T-cell (primary cell): ENCODE data around the gene PROS1. TPM values are rescaled to one million over a fixed set of nuclear protein-coding genes. Genes with fewer than 3 reads are reported as not detected.

Experiments
- ATAC-seq, 4 experiments: fragments of 200-7000 bp in 3 of 4; fragments of 150-1000 bp in 1 of 4; cut with Tn5 transposase; replicated peaks in 1 of 4; 1 replicate in 3 of 4; 2 replicates in 1 of 4; pipeline ENCODE4 v1.10.0; 2021; ENCODE audit warnings: moderate library complexity in 3 of 4, mild to moderate bottlenecking in 2 of 4, moderate number of reproducible peaks in 1 of 4
- CTCF ChIA-PET, 2 donors: fragments of 300-600 bp; sonication (Branson Sonifier 250); formaldehyde crosslinking; loops; one replicate each; lab custom pipeline; 2022; ENCODE audit warnings: antibody characterized with exemption in 2 of 2; lab: Charles Lee
- POLR2A ChIA-PET, 2 donors: fragments of 300-600 bp; sonication (Branson Sonifier 250); formaldehyde crosslinking; loops; one replicate each; lab custom pipeline; 2022; ENCODE audit warnings: antibody characterized with exemption in 2 of 2; lab: Charles Lee
- DNase-seq, 35 experiments: peaks; one replicate each; pipeline versions ENCODE4 v3.0.0 to v3.0.0-alpha.2; 2013 to 2023
- H3K27ac ChIP-seq: one replicate; pipeline ENCODE4 v1.5.1; 2013; ENCODE audit warnings: low read length
- H3K27me3 ChIP-seq, 2 experiments: replicated peaks in 1 of 2; 1 replicate in 1 of 2; 2 replicates in 1 of 2; pipeline versions ENCODE4 v1.6.1 to v1.7.0; 2013; ENCODE audit warnings: low read length in 1 of 2, mixed read lengths in 1 of 2; ENCODE audit not compliant: control insufficient read depth in 2 of 2, insufficient read depth in 2 of 2; ENCODE audit errors: extremely low read depth in 1 of 2
- H3K36me3 ChIP-seq, 2 donors: 1 replicate in 1 of 2; 2 replicates in 1 of 2; pipeline versions ENCODE4 v1.6.1 to v1.7.0; 2013; ENCODE audit warnings: low read length in 1 of 2; ENCODE audit not compliant: control insufficient read depth in 2 of 2, insufficient read depth in 1 of 2; ENCODE audit errors: extremely low read depth in 1 of 2
- H3K4me1 ChIP-seq, 2 experiments: 1 replicate in 1 of 2; 2 replicates in 1 of 2; pipeline versions ENCODE4 v1.6.1 to v1.7.0; 2013; ENCODE audit warnings: low read length in 2 of 2, mixed read lengths in 1 of 2; ENCODE audit not compliant: insufficient read depth in 2 of 2, control insufficient read depth in 1 of 2; ENCODE audit errors: extremely low read depth in 1 of 2
- H3K4me3 ChIP-seq, 2 donors: 1 replicate in 1 of 2; 2 replicates in 1 of 2; pipeline versions ENCODE4 v1.5.1 to v1.7.0; 2013; ENCODE audit warnings: mild to moderate bottlenecking in 2 of 2, low read length in 1 of 2, moderate library complexity in 1 of 2; ENCODE audit not compliant: control insufficient read depth in 1 of 2; ENCODE audit errors: extremely low read depth in 1 of 2
- H3K9me3 ChIP-seq: 2 replicates; pipeline ENCODE4 v1.7.0; 2013
- H3K27ac Mint-ChIP-seq, 2 donors: one replicate each; pipeline ENCODE4 v1.8.0; 2020 to 2021; ENCODE audit warnings: mild to moderate bottlenecking in 2 of 2, mixed read lengths in 2 of 2
- H3K27me3 Mint-ChIP-seq, 2 donors: one replicate each; pipeline ENCODE4 v1.8.0; 2021 to 2022; ENCODE audit warnings: mixed read lengths in 2 of 2
- H3K36me3 Mint-ChIP-seq: one replicate; pipeline ENCODE4 v1.8.0; 2021; ENCODE audit warnings: mixed read lengths
- H3K4me1 Mint-ChIP-seq, 3 donors: one replicate each; pipeline ENCODE4 v1.8.0; 2020 to 2022; ENCODE audit warnings: mixed read lengths in 3 of 3, mild to moderate bottlenecking in 1 of 3
- H3K4me3 Mint-ChIP-seq, 3 donors: one replicate each; pipeline ENCODE4 v1.8.0; 2020 to 2022; ENCODE audit warnings: mild to moderate bottlenecking in 3 of 3, mixed read lengths in 3 of 3, moderate library complexity in 3 of 3
- H3K9me3 Mint-ChIP-seq, 3 donors: one replicate each; pipeline ENCODE4 v1.8.0; 2020 to 2022; ENCODE audit warnings: mixed read lengths in 3 of 3
- WGBS: methylation state at CpG from one replicate; pipeline ENCODE4 v1.1.5; 2013; ENCODE audit warnings: missing lambda C conversion rate; ENCODE audit not compliant: insufficient coverage; 5-methylcytosine and 5-hydroxymethylcytosine counted together
- total RNA-seq, 35 experiments: library from RNA in 6 of 35; stranded (reverse) in 6 of 35; fragments of 120-200 nt in 1 of 35; gene quantifications; one replicate each; pipeline versions ENCODE4 v1.2.1 to v1.2.4 and lab custom pipeline; 2013 to 2026

Gene PROS1
- total RNA-seq, 5 donors from 2014 or later (not counting 1 experiment from before 2014, with no cell fraction given), result 0.32 to 0.39 (median 0.32) TPM; not detected in 2

DNA sequence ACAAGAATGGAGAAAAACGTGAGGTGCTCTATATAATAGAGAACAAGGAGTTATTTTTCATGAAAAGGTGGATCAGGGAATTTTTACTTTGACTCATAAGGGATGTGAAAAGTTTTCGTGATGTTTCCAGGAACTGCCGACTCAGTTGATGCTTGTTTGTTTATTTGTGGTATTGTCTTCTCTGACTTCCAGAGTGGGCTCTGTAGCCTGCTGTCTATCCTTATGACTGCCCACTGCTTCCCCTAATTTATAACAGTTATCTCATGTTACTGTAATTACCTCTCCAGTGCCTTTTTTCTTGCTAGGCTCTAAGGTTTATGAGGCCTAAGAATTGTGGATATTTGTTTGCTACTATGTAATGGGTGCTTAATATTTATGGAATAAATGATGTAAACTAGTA, 18.5 kb upstream of the PROS1 start:
- 60% methylated on average over 1 of the region's 3 CpGs for WGBS
- peaks cover 0 to 2% of the 10 kb centered on the region in 2 donors for H3K36me3 ChIP-seq
- POLR2A ChIA-PET, result no interaction called here
- H3K27ac ChIP-seq, result no peak overlapping the region
- H3K27me3 Mint-ChIP-seq, result no peaks in the 10 kb centered on the region
- DNase-seq (no peak), ATAC-seq (no peak)
- H3K9me3 ChIP-seq, result no peaks in the 10 kb centered on the region
- no peaks in the 10 kb centered on the region for H3K27me3 ChIP-seq
- H3K27ac Mint-ChIP-seq, result no peak overlapping the region
- peaks cover 1 to 10% (median 2%) of the 10 kb centered on the region in 3 donors for H3K4me1 Mint-ChIP-seq
- no peak overlapping the region for H3K4me3 ChIP-seq
- H3K4me3 Mint-ChIP-seq, result no peak overlapping the region
- CTCF ChIA-PET, result no interaction called here
- no peaks in the 10 kb centered on the region for H3K9me3 Mint-ChIP-seq
- no peaks in the 10 kb centered on the region for H3K4me1 ChIP-seq
- H3K36me3 Mint-ChIP-seq, result peaks cover 5% of the 10 kb centered on the region

- no peaks in the 10 kb centered on the region for H3K36me3 ChIP-seq
- ChIA-PET POLR2A (no interaction called here), CTCF (no interaction called here)
- no peak for ATAC-seq
- H3K27me3 ChIP-seq, result no peaks in the 10 kb centered on the region
- H3K4me3 ChIP-seq, result no peak overlapping the region
- Mint-ChIP-seq H3K4me1 (peaks cover 1 to 10% (median 2%) of the 10 kb centered on the region in 3 donors), H3K9me3 (no peaks in the 10 kb centered on the region), H3K27ac (no peak overlapping the region), H3K4me3 (no peak overlapping the region), H3K36me3 (no peaks in the 10 kb centered on the region), H3K27me3 (no peaks in the 10 kb centered on the region)
- no CpG with 5 or more reads among the region's 2 CpGs for WGBS
- H3K27ac ChIP-seq, result no peak overlapping the region
- no peaks in the 10 kb centered on the region for H3K4me1 ChIP-seq
- no peak for DNase-seq
- H3K9me3 ChIP-seq, result no peaks in the 10 kb centered on the region
These were observed 17.9 kb upstream of the PROS1 start for GRCh38 chr3:93991631-93992030.

GRCh38 chr3:93989241-93989640, 15.5 kb upstream of the PROS1 start:
- Histone ChIP-seq H3K27me3 (no peaks in the 10 kb centered on the region), H3K4me1 (no peaks in the 10 kb centered on the region), H3K36me3 (no peaks in the 10 kb centered on the region), H3K9me3 (no peaks in the 10 kb centered on the region), H3K4me3 (no peak overlapping the region), H3K27ac (no peak overlapping the region)
- no peak for DNase-seq
- WGBS, result 100% methylated on average over 3 of the region's 3 CpGs
- CTCF ChIA-PET, result interaction anchor here in 1 of 2 donors (0.5 kb wide), 1 partner anchor 9 kb away, joined by 3 read pairs; no protein-coding TSS in a partner anchor
- no peaks in the 10 kb centered on the region for H3K9me3 Mint-ChIP-seq
- no peaks in the 10 kb centered on the region for H3K36me3 Mint-ChIP-seq
- no peak overlapping the region for H3K4me3 Mint-ChIP-seq
- no peak overlapping the region for H3K27ac Mint-ChIP-seq
- POLR2A ChIA-PET, result interaction anchor here in 1 of 2 donors (0.8 kb wide), 1 partner anchor 163 kb away, joined by 3 read pairs; no protein-coding TSS in a partner anchor
- H3K4me1 Mint-ChIP-seq, result peaks cover 1 to 5% (median 2%) of the 10 kb centered on the region in 3 donors
- no peaks in the 10 kb centered on the region for H3K27me3 Mint-ChIP-seq
- ATAC-seq, result no peak

DNA sequence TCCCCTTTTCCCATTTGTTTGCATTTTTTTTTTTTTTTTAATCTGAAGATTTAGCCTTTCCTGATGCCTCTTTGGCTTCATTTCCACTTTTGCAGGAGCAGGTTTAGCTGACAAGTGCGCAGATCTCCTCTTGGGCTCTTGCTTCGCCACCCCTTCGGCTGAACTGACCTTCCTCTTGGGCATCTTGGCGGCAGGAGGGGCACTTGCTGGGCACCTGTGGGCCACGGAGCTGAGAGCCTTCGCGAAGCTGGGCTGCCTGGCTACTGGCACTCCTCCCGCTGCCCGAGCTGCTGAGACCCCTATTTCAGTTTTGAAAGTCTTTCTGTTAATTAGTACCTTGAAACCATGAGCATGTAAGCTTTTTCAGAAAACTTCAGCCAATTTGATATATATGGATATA, 15.1 kb upstream of the PROS1 start:
- POLR2A ChIA-PET, result interaction anchor here in 1 of 2 donors (0.8 kb wide), 1 partner anchor 163 kb away, joined by 3 read pairs; no protein-coding TSS in a partner anchor
- CTCF ChIA-PET, result interaction anchor here in 1 of 2 donors (0.5 kb wide), 1 partner anchor 9 kb away, joined by 3 read pairs; no protein-coding TSS in a partner anchor
- no peaks in the 10 kb centered on the region for H3K9me3 Mint-ChIP-seq

DNA sequence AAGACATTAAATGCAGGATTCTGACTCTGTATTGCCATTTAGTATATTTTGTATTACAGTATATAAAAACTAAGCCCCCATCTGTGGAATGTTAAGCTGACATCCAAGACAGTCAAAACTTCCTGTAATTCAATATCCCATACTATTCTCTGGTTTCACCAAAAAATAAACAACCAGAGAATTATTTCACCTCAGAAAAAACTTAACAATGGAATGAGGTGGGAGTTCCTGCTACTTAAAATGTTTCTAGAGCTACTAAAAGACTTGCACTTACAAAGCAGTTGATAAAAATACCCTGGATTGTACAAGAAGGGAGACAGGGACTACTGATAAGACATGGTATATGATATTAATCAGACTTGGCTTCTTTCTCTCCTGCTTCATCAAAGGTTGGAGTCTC, 14.6 kb upstream of the PROS1 start:
- no peak overlapping the region for H3K4me3 ChIP-seq
- H3K27me3 ChIP-seq, result no peaks in the 10 kb centered on the region
- no peaks in the 10 kb centered on the region for H3K36me3 ChIP-seq
- H3K27ac ChIP-seq, result no peak overlapping the region
- no peaks in the 10 kb centered on the region for H3K9me3 Mint-ChIP-seq
- H3K4me1 ChIP-seq, result no peaks in the 10 kb centered on the region
- no peaks in the 10 kb centered on the region for H3K36me3 Mint-ChIP-seq
- H3K4me3 Mint-ChIP-seq, result no peak overlapping the region
- peaks cover 0 to 2% (median 0%) of the 10 kb centered on the region in 3 donors for H3K4me1 Mint-ChIP-seq
- ATAC-seq, result no peak
- no peaks in the 10 kb centered on the region for H3K9me3 ChIP-seq
- no peak overlapping the region for H3K27ac Mint-ChIP-seq
- no peak for DNase-seq
- H3K27me3 Mint-ChIP-seq, result no peaks in the 10 kb centered on the region
- CTCF ChIA-PET, result no interaction called here
- POLR2A ChIA-PET, result no interaction called here

More for the DNA sequence above, 15.1 kb upstream of the PROS1 start:
- H3K27me3 ChIP-seq, result no peaks in the 10 kb centered on the region
- H3K27ac ChIP-seq, result no peak overlapping the region
- WGBS, result 100% methylated on average over 5 of the region's 9 CpGs
- ATAC-seq (no peak), DNase-seq (no peak)
- H3K9me3 ChIP-seq, result no peaks in the 10 kb centered on the region
- no peaks in the 10 kb centered on the region for H3K36me3 Mint-ChIP-seq
- H3K36me3 ChIP-seq, result no peaks in the 10 kb centered on the region
- no peak overlapping the region for H3K4me3 ChIP-seq
- no peaks in the 10 kb centered on the region for H3K27me3 Mint-ChIP-seq
- no peak overlapping the region for H3K27ac Mint-ChIP-seq
- H3K4me1 ChIP-seq, result no peaks in the 10 kb centered on the region
- no peak overlapping the region for H3K4me3 Mint-ChIP-seq
- peaks cover 0 to under 1% (median 0%) of the 10 kb centered on the region in 3 donors for H3K4me1 Mint-ChIP-seq

DNA sequence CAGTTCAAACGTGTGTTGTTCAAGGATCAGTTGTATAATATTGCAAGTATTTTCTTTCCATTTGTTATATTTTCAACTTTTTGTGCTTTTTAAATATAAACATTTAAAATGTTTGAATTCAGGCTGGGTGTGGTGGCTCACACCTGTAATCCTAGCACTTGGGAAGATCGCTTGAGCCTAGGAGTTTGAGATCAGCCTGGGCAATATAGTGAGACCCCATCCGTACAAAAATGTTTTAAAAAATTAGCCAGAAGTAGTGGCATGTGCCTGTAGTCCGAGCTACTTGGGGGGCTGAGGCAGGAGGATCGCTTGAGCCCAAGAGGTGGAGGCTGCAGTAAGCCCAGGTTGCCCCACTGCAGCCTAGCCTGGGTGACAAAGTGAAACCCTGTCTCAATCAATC, 10.9 kb upstream of the PROS1 start:
- peaks cover 17 to 19% (median 19%) of the 10 kb centered on the region in 3 donors for H3K4me1 Mint-ChIP-seq
- CTCF ChIA-PET, result no interaction called here
- Histone ChIP-seq H3K9me3 (no peaks in the 10 kb centered on the region), H3K4me3 (no peak overlapping the region), H3K36me3 (no peaks in the 10 kb centered on the region), H3K27ac (no peak overlapping the region), H3K27me3 (no peaks in the 10 kb centered on the region), H3K4me1 (peaks cover 4 to 8% of the 10 kb centered on the region in 2 experiments)
- no peaks in the 10 kb centered on the region for H3K27me3 Mint-ChIP-seq
- no peak for DNase-seq
- H3K9me3 Mint-ChIP-seq, result no peaks in the 10 kb centered on the region
- H3K4me3 Mint-ChIP-seq, result no peak overlapping the region
- no peaks in the 10 kb centered on the region for H3K36me3 Mint-ChIP-seq
- H3K27ac Mint-ChIP-seq, result no peak overlapping the region
- POLR2A ChIA-PET, result no interaction called here
- 100% methylated on average over 3 of the region's 5 CpGs for WGBS
- no peak for ATAC-seq
